Dermis blood vessel endothelial cell (primary cell): ENCODE data around the gene ALOX5. TPM values are rescaled to one million over a fixed set of nuclear protein-coding genes. Genes with fewer than 3 reads are reported as not detected.
"Not testable (repeated sequence)": the region's sequence is repeated elsewhere in the genome, so short reads cannot be mapped to it uniquely, and the experiment has no call there.

Experiments used
- DNase-seq: peaks from one replicate; pipeline ENCODE4 v3.0.0; 2010
- total RNA-seq: library from RNA; depleted of rRNA; stranded (reverse); fragments of >200 nt; gene quantifications from 2 replicates; pipeline ENCODE4 v1.2.3, GENCODE V29; 2014

The ALOX5 gene
- total RNA-seq, 1 donor from 2014 or later, result 0.34 TPM

DNA sequence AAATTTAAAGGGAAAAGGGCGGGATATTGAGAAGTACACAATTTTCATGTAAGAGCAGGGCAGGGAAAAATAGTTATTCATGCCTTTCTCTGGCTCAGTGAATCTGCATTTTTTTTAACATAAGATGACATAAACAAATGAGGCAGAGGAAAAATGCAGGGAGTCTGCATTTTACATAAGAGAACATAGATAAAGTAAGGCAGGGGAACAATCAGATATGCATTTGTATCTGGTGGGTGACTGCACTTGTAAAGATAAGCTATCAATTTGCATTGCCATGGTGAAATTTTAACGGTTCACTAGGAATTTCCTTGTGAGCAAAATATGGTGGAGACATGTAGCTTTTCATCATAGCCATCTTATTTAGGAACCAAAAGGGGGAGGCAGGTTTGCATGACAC is 33.5 kb downstream of the ALOX5 start:
- DNase-seq, result no peak

DNA sequence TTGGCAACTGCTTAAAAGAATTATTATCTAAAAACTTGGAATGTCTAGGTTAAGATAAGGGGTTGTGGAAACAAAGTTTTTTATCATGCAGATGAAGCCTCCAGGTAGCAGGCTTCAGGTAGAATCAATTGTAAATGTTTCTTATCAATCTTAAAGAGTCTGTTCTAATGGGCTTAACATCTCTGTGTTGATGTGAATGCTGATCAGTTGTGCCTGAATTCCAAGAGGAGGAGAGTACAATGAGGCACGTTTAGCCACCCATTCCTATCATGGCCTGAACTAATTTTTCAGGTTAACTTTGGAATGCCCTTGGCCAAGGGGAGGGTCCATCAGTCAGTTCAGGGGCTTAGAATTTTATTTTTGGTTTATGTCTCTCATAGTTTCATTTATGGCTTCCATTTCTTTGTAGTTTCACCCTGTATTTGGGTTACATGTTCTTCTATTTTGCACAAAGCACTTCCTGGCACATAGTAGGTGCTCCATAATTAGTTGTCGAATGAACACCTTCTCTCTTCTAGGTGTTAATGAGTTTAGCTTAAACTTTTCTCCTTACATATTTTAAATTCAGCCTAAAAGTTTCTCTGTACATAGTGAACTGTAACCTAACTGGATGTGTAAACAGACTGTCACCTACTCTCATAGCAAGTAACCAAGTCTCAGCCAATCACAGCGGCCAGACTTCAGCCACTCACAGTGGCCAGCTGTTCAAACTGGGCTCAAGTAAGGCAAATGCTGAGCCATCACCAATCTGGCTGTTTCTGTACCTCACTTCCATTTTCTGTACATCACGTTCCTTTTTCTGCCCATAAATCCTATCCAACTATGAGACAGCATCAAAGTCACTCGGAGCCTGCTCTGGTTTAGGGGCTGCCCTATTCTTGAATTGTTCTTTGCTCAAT is 34.7 kb downstream of the ALOX5 start:
- no peak for DNase-seq

DNA sequence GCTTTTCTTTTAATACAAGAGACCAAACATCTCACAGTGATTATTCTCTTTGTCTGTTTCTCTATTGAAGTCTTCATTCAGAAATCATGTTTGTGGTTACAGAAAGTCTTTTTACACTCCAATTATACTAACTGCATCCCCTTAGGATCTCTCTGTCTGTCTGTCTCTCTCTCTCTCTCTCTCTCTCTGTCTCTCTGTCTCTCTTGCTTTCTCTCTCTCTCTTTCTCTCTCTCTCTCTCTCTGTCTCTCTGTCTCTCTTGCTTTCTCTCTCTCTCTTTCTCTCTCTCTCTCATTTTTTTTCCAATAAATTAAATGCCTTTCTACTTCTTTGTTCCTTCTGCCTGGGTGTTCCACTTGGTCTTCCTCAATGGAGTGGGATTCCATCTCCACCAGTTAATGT is 35.3 kb downstream of the ALOX5 start:
- not testable (repeated sequence) for DNase-seq

DNA sequence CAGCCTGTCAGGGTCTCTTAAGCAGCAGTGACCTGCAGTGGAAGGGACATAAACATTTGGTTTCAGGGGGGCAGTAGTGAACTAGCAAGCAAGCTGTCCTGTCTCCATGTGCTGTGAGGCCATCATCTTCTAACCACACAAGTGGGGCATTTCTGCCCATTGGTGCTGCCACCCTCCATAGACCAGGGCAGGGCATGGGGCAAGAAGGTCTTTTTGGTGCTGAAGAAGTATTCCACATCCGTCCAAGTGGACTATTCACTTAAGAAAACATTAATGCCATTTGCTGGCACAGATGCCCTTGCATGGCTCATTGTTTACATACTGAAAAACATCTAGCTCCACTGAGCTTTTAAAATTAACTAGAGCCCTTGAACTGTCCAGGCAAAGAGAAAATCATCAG is 35.8 kb downstream of the ALOX5 start:
- DNase-seq, result no peak

DNA sequence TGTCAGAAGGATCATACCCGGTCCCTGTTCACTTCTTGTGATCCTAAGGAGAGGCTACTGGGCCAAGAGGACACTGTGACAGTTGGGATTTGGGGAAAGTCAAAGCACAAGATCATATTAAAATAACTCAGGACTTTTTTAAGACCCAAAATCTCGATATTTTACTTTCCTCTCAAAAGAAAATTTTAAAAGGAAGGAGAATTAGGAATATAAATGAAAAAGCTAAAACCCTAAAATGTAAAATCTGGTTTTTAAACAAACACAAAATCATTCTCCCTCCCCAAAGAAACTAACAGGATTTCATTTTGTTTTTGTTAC is 36.4 kb downstream of the ALOX5 start:
- no peak for DNase-seq

DNA sequence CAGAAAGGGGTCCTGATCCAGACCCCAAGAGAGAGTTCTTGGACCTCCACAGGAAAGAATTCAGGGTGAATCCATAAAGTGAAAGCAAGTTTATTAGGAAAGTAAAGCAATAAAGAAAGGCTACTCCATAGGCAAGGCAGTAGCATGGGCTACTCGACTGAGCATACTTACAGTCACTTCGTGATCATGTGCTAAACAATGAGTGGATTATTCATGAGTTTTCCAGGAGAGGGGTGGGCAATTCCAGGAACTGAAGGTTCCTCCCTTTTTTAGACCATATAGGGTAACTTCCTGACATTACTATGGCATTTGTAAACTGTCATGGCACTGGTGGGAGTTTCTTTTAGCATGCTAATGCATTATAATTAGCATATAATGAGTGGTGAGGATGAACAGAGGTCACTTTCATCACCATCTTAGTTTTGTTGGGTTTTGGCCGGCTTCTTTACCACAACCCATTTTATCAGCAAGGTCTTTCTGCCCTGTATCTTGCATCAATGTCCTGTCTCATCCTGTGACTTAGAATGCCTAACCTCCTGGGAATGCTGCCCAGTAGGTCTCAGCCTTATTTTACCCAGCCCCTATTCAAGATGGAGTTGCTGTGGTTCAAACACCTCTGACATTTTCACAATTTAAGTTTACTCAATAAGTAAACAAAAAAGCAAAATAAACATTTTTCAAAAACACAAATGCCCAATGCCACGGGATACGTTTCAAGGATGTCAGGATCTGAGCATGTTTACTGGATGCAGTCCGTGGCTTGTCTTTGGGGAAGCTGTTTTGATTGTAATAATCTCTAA is 37.0 kb downstream of the ALOX5 start:
- DNase-seq, result no peak

DNA sequence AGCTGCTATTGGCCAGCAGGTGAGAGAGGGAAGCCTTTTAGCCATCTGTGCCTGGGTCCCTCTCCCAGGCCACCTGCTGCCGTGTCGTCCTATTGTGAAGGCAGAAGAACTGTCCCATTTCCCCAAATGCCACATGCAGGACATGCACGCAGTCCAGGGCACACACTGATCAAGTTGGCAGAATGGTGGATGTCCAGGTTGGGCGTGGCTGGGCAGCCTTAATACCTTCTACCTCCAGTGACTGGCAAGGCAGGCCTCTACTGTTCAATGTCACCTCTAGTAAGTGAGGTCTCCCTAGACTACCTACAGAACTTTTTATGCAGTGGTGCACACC is 37.6 kb downstream of the ALOX5 start:
- DNase-seq, result no peak

DNA sequence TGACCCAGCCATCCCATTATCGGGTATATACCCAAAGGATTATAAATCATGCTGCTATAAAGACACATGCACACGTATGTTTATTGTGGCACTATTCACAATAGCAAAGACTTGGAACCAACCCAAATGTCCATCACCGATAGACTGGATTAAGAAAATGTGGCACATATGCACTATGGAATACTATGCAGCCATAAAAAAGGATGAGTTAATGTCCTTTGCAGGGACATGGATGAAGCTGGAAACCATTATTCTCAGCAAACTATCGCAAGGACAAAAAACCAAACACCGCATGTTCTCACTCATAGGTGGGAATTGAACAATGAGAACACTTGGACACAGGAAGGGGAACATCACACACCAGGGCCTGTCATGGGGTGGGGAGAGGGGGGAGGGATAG is 41.0 kb downstream of the ALOX5 start:
- not testable (repeated sequence) for DNase-seq

DNA sequence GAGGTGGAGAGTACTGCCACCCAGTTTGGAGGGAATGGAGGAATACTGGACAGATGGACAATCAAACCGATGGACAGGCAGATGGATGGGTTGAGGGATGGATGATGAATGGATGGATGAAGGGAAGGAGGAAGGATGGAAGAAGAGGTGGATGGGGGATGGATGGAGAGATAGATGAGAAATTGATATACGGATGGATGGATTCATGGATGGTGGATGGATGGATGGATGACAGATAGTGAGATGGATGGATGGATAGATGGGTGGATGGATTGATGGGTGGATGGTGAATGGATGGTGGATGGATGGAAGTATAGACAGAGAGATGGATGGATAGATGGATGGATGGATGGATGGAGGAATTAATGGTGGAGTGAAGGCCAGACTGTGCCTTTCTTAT is 42.6 kb downstream of the ALOX5 start:
- no peak for DNase-seq

DNA sequence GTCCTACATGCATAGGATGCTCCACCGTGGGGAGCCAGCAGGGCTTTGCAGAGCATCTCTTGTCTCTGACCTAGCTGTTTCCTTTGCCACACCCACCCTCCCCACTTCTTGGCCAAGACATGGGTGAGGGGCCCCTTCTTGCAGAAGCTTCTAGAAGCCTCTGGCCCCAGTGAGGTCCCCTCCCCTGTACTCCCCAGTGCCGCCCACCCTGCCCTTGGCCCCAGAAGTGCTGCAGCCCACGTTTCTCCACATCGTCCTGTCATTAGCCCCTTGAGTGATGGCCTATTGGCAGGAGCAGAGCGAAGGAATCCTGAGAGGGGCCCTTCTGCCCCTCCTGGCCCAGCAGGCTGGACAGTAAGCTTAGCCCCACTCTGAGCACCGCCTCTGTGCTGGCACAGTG is 43.7 kb downstream of the ALOX5 start:
- no peak for DNase-seq

DNA sequence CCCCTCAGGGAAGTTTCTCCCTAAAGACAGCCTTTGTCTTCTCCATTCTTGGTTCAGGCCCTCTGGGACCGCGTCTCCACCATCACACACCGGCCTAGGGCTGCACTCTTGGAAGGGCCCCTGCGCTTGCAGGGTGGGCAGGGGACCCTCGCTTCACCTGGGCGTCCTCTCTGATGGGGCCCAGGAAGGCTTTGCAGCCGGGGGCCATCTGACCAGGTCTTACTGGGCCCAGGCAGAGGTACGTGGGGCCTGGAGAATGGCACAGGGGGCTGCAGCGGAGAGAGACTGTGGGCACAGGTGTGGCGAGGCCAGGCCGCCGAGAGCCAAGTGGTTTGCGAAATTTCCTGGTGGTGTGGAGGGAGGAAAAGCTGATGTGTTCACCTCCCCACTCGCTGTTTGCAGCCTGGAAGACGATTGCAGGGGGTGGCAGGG is 44.4 kb downstream of the ALOX5 start:
- no peak for DNase-seq

DNA sequence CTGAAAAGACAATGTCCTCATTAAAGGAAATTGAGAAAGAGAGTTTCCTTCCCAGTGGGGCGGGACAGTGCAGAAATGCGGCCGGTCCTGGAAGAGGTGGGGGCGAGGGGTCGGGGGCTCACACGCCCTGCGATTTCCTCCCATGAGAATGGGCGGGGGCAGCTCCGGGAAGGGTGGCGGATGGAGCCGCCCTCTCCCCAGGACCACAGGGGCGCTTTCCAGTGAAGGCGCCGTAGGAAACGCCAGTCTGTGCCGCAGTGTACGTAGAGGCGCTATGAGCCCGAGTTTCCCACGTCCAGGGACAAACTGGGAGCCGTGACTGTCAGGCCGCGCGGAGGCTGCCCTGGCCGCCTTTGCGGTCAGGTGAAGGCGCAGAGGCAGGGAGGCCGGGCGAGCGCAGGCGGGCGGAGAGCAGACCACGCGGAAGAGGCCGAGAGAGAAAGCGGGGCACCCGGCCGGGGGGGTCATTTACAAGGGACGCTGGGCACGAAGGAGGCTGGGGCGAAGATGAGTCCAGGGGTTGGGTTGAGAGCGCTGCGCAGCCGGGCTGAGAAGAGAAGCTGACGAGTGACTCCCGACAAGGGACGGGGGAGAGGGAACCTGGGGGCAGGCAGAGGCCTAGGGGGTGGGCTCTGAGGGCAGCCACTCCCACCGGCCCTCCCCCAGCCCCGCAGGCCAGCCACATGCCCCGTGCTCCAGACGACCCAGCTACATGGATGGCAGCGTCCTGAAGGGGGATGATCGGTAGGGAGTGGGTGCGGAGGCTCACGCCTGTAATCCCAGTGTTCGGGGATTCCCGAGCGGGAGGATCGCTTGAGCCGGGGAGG is 45.0 kb downstream of the ALOX5 start:
- peak; percentile 65 for DNase-seq

DNA sequence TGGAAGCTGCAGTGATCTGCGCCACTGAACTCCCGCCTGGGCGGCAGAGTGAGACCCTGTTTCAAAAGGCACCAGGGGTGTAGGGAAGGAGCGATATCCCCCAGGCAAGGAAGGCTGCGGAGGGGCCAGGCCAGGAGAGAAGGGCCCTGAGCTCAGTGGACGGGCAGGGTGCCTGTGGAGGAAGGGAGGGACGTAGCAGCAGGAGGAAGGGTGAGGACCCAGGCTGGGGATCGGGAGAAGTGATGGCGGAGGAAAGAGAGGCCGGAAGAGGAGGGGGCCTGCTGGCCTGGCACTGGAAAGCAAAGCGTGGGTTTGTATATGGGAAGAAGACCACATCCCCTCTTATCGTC is 45.6 kb downstream of the ALOX5 start:
- DNase-seq, result peak; percentile 15

DNA sequence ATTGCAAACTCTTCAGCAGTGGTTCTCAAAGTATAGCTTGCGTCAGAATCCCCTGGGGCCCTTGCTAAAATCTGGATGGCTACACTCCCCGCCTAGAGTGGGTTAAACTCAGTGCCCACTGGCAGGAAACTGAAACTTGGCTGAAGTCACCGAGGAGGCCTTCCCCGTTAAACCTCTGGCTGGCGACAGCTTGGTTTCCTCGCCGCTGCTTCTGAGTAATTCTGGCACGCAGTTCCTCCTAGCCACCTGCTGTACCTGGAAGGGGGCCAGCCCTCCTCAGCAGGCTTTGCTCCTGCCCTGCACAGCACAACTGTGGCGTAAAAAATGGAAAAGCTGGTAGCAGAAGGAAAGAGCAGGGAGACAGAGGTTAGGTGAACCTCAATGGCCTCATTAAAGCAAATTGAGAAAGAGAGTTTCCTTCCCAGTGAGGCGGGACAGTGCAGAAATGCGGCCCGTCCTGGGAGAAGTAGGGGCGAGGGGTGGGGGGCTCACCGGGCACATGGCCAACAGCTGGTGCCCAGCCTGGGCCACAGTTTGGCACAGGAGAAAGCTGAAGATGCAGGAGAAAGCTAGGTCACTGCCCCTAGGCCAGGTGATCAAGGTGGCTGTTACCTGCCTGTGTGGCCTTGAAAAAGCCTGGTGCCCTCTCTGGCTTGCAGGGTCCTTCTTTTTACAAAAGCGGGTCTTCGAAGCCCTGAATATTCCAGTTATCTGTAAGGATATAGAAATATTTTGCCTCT is 46.6 kb downstream of the ALOX5 start:
- DNase-seq, result peak; percentile 86

DNA sequence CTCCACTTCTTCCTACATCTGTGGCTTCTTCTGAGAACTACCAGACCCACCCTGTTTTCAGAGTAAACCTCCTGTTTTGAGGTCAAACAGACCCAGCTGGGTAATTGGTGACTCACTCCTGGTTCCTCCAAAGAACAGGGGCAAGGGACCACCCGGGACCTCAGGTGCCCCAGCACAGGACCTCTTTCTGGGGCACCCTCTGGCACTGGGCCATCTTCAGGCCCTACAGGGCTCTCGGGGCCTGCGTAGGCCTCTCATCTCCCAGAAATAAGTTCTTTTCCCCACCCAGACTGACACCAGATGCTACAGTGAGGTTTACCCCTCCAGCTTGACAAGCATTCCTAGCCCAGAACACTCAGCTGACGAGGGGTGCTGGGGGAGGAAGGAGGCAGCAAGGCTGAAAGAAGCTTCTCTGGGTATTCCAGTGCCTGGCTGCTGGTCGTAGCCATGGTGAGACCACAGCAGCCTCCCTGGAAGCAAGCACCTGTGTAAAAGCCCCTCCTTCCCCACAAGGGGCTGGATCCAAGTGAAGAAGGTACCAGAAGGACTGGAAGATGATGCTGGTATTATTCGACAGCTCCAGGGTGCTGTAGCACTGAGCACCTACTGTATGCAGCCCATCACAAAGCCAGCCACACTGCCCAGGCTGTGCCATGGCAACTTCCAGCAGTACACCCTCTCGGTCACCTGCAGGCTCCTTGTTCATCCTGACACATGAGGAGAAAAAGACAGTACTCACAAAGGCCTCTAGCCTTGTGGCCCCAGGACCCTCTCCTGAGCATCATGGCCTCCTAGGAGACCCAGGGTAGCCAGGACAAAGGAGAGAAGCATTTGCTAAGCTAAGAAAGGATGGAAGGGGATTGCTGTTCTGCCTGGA is 47.4 kb downstream of the ALOX5 start:
- DNase-seq, result no peak

DNA sequence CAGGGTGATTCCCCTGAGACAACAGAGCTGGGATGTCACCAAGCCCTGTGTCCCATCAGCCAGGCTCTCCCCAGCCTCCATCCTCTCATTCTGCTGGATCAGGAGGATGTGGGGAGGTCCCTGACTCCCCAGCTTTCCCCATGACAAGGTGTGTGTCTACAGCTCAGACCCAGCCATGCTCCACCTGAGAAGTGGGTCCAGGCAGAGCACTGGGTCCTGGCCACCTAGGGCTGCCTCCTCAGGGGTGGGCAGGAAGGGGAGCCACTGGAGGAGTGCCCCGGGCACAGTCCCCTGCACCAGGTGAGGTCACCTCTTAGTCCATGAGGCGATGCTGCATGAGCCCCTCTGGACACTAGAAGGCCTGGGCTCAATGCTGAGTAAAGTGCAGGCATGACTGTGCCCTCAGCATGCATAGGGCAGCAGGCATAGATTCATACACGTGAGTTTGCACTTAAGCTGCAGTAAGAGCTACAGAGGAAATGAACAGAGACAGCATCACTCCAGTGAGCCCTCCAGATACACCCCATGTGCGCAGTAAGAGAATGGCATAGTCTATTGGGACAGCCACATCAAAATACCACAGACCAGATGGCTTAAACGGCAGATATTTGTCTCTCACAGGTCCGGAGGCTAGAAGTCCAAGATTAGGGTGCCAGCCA is 48.3 kb downstream of the ALOX5 start:
- DNase-seq, result no peak

DNA sequence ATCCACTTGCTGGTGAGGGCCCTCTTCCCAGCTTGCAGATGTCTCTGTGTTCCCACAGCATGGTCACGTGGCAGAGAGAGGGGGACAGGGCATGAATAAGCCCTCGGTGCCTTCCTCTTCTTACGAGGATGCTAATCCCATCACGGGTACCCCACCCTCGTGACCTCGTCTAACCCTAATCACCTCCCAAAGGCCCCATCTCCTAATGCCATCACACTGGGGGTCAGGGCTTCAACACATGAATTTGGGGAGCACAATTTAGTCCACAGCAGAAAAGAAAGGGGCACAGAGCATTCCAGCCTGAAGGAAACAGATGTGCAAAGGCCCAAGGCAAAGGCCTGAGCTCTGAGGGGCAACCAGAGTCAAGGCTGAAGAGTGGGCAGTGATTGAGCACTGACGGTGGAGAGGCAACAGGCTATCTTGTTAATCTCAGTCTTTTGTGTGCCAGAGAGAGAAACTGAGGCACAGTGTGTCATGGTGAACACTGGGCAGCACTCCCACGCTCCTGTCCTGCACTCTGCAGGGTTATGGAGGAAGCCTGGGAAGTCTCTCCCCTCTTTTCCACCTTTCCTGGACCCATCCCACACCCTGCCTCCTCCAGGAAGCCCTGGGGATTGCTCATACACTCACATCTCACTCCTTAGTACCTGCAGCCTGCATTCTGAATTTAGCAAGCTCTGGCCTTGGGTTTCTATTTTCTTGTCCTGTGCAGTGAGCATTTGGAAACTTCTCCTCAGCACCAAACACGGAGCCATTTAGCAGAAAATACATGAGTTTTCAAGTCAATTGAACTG is 49.0 kb downstream of the ALOX5 start:
- no peak for DNase-seq

DNA sequence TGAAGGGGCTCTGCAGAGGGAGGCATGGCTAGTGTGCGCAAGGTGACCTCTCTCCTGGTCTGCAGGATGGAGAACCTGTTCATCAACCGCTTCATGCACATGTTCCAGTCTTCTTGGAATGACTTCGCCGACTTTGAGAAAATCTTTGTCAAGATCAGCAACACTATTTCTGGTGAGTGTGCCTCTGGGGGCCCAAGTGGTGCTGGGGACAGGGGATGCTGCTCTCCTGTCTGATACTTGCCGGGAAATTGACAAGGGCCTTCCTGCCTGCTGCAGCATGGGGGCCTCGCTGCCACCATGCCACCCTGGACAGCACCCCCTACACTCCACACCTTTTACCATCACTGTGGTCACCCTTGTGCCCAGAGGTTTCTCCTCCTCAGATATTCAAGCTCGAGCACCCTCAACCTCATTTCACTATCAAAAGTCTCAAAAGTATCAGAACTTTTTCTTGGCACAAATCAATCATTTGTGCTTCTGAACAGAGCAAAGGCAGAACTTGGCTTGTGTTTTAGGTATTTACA is 50.0 kb downstream of the ALOX5 start:
- DNase-seq, result no peak

DNA sequence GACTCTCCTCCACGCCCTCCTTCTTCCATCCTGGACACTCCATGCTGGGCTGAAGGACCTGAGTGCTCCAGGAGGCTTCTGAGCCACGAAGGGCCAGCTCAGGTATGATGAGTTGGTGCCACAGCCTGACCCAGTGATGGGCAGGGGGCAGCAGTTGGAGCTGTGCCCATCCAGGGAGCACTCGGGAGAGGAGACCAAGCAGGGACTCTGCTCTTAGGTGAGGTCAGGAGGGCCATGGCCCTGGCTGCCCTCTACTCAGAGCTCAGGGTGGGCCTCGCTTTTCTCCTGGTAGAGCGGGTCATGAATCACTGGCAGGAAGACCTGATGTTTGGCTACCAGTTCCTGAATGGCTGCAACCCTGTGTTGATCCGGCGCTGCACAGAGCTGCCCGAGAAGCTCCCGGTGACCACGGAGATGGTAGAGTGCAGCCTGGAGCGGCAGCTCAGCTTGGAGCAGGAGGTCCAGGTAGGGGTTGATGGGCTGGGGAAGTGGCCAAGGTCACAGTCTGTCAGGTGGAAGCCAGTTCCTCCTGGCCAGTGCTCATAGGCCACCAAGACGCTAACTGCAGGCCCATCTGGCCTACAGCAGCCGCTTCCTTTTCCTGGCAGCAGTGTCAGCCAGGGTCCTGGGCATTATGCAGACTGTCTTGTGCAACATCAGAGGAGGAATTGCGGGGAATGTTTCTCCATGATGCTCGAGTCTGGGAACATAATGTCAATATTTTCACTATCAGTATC is 50.8 kb downstream of the ALOX5 start:
- DNase-seq, result peak; percentile 64
